Large intestine (tissue), 3 donors: ENCODE measurements around the gene ECE1. TPM values are rescaled to one million over a fixed set of nuclear protein-coding genes. Genes with fewer than 3 reads are reported as not detected.
A peak's percentile ranks its signal among the peaks of the same experiment; 100 is the strongest.

ENCODE experiments used
- DNase-seq, 2 donors: peaks; one replicate each; pipeline versions ENCODE4 v3.0.0 to v3.0.0-alpha.2; 2013
- H3K27ac ChIP-seq: one replicate; pipeline ENCODE4 v1.5.1; 2013; ENCODE audit warnings: low read length
- H3K27me3 ChIP-seq: 2 replicates; pipeline ENCODE4 v1.6.1; 2013; ENCODE audit warnings: low read length; ENCODE audit not compliant: control insufficient read depth, insufficient read depth
- H3K36me3 ChIP-seq: 2 replicates; pipeline ENCODE4 v1.6.1; 2013; ENCODE audit warnings: low read length; ENCODE audit not compliant: control insufficient read depth, insufficient read depth
- H3K4me1 ChIP-seq: one replicate; pipeline ENCODE4 v1.6.1; 2013; ENCODE audit warnings: low read length; ENCODE audit not compliant: control insufficient read depth, insufficient read depth
- H3K4me3 ChIP-seq: one replicate; pipeline ENCODE4 v1.5.1; 2013; ENCODE audit warnings: low read length
- H3K9me3 ChIP-seq: one replicate; pipeline ENCODE4 v1.6.1; 2013; ENCODE audit warnings: mild to moderate bottlenecking, low read depth, low read length, moderate library complexity; ENCODE audit not compliant: control insufficient read depth
- WGBS: methylation state at CpG from one replicate; pipeline ENCODE4 v1.1.5; 2013; ENCODE audit warnings: low lambda C conversion rate; ENCODE audit not compliant: insufficient coverage; 5-methylcytosine and 5-hydroxymethylcytosine counted together
- polyA plus RNA-seq: library from polyadenylated mRNA; unstranded; fragments of 120-200 nt; gene quantifications from one replicate; pipeline ENCODE4 v1.2.1, GENCODE V29; 2013

Gene ECE1
- polyA plus RNA-seq, 1 donor: 56.5 TPM

GRCh38 chr1:21325231-21325718 lies 35.0 kb upstream of the ECE1 start:
- WGBS: no CpG with 5 or more reads among the region's 7 CpGs
- H3K4me3 ChIP-seq: no peak overlapping the region
- DNase-seq: no peak

DNA sequence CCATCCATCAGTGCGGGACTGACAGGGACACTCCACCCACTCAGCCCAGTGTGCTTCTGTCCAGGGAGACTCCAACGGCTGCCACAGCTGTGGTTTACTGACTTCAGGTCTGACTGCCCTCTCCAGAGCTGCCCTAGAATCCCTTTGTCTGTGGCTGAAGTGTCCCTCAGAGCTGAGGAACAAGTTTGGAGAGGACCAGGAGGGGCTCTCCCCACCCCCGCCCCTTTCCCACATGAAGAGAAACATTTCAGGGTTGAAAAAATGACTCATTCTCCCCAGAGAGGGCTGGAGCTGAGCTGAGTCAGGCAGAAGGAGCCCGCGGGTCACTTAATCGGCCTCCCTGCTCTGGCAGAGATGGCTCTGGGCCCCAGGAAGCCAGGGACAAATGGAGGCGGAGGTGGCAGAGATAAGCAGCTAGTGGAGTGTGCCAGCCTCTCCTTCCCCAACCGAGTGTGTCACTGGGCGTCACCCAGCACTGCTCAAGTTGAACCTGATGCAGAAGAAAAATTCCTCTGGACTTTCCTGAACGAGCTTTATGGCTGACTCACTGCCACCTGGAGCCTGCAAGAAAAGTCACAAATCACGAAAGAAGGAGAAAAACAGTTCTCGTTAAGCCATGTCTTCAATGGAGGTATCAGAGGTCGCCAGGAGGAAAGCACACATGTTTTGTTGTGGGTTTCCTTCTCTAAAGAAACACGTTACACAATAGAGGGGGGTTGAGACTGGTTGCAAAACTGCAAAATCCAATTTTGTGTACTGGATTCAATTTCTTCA lies 34.3 kb upstream of the ECE1 start:
- Histone ChIP-seq H3K4me3 (no peak overlapping the region), H3K4me1 (peaks cover 79% of the 10 kb centered on the region)
- no CpG with 5 or more reads among the region's 14 CpGs for WGBS

More at GRCh38 chr1:21325231-21325718, 35.0 kb upstream of the ECE1 start:
- Histone ChIP-seq H3K4me1 (peaks cover 79% of the 10 kb centered on the region), H3K27me3 (no peaks in the 10 kb centered on the region), H3K9me3 (no peaks in the 10 kb centered on the region), H3K27ac (peak overlapping the region; percentile 67), H3K36me3 (no peaks in the 10 kb centered on the region)

GRCh38 chr1:21323091-21323490 lies 32.8 kb upstream of the ECE1 start:
- Histone ChIP-seq H3K27me3 (no peaks in the 10 kb centered on the region), H3K9me3 (no peaks in the 10 kb centered on the region), H3K4me1 (peaks cover 81% of the 10 kb centered on the region), H3K27ac (peak overlapping the region; percentile 41), H3K4me3 (no peak overlapping the region), H3K36me3 (no peaks in the 10 kb centered on the region)
- WGBS: 20% methylated on average over 1 of the region's 7 CpGs
- no peak for DNase-seq

More for the DNA sequence above, 34.3 kb upstream of the ECE1 start:
- Histone ChIP-seq H3K9me3 (no peaks in the 10 kb centered on the region), H3K27me3 (no peaks in the 10 kb centered on the region), H3K36me3 (no peaks in the 10 kb centered on the region), H3K27ac (peak overlapping the region; percentile 67)
- peak; percentile 72 to 84 for DNase-seq

DNA sequence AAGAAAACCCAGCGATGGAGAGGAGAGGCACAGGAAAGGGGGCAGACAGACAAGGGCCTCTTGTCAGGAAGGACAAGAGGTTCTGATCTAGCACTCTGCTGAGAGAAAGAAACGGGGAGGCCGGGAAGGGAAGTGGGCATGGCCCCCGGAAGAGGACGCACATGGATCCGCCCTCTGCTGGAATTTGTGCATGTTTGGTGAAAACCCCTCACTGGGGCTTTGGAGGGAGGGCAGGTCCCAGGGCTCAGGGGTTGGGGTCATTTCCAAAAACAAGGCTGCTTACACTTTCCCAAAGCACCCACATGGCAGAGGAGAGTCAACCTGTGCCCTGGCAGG lies 32.4 kb upstream of the ECE1 start:
- DNase-seq: no peak
- H3K4me3 ChIP-seq: no peak overlapping the region
- no peaks in the 10 kb centered on the region for H3K27me3 ChIP-seq
- WGBS: no CpG with 5 or more reads among the region's 6 CpGs
- H3K4me1 ChIP-seq: peaks cover 80% of the 10 kb centered on the region
- no peaks in the 10 kb centered on the region for H3K9me3 ChIP-seq
- H3K36me3 ChIP-seq: peaks cover under 1% of the 10 kb centered on the region
- peak overlapping the region; percentile 41 for H3K27ac ChIP-seq

GRCh38 chr1:21321963-21322680 lies 31.9 kb upstream of the ECE1 start:
- WGBS: no CpG with 5 or more reads among the region's 9 CpGs
- no peak for DNase-seq
- H3K4me1 ChIP-seq: peaks cover 80% of the 10 kb centered on the region

DNA sequence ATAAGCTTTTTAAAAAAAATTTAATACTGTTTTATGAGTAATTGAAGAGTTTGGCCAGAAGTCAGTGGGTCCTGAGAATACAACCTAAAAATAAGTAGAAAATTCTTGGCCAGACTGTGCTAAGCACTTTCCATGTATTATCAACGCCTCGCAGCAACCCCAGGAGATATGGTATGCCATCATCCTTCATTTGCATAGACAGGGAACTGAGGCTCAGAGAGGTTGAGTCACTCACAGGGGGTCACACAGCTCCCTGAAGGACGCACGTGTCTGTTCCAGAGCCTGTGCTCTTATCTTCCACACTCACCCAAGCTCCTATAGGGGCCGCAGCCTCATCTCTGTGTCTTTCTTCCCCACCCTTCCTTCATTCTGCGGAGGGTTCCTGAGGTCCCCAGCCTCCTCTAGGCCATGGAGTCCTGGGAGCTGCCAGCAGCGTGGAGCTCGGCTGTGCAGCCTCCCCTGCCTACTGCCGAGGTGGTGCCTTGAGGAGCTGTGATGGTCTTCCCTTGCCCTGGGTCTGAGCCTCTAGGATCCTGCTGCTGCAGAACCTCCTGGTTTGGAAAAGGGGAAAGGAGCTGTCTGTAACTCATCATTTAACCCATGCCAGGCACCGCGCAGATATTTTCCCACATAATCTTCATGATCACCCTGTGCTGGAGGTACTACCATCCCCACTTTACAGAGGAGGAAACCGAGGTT lies 30.3 kb upstream of the ECE1 start:
- Histone ChIP-seq H3K36me3 (peaks cover 10% of the 10 kb centered on the region), H3K4me1 (peaks cover 66% of the 10 kb centered on the region), H3K27ac (peak overlapping the region; percentile 30), H3K9me3 (no peaks in the 10 kb centered on the region), H3K27me3 (no peaks in the 10 kb centered on the region), H3K4me3 (no peak overlapping the region)
- DNase-seq: no peak
- WGBS: no CpG with 5 or more reads among the region's 12 CpGs

More at GRCh38 chr1:21321963-21322680, 31.9 kb upstream of the ECE1 start:
- Histone ChIP-seq H3K9me3 (no peaks in the 10 kb centered on the region), H3K36me3 (peaks cover 4% of the 10 kb centered on the region), H3K27ac (peak overlapping the region; percentile 41), H3K27me3 (no peaks in the 10 kb centered on the region), H3K4me3 (no peak overlapping the region)

DNA sequence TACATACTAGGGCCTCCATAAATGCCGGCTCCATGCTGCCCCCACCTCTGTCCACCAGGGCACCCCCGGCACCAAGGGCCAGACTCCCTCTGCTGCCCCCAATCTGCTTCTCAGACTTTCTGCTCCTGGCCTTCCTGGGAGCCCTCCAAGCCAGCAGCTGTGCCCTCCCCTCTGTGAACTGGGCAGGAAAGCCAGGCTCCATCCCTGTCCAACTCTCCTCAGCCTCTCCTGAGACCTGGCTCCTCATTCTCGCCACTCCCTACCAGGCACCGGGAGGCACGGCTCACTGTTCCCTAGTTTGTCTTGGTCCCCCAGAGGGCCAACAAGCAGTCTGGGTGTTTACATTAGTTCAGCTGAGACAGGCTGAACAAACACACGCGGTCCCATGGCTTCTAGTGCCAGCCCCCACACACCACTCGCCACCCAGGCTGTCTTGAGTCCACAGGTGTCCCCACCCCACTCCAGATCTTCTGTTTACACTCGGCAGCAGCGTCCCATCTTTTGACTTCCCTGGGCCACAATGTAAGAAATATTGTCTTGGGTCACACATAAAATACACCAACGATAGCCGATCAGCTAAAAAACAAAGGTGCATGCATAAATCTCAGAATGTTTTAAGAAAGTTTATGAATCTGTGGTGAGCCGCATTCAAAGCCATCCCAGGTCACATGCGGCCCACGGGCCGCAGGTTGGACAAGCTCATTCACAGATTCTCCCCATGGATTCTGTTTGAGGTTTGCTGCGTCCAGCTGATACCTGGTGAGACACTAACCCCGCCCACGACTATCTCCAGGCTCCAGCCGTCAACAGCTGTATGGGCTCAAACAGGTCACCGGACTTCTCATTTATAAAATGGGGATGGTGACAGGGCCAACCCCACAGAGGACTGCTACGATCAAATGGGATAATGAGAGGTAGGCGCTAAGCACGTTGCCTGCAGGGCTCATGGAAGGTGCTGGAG lies 29.5 kb upstream of the ECE1 start:
- WGBS: no CpG with 5 or more reads among the region's 24 CpGs
- peaks cover 59% of the 10 kb centered on the region for H3K4me1 ChIP-seq
- no peak overlapping the region for H3K4me3 ChIP-seq
- H3K36me3 ChIP-seq: peaks cover 10% of the 10 kb centered on the region
- no peaks in the 10 kb centered on the region for H3K9me3 ChIP-seq
- H3K27ac ChIP-seq: peak overlapping the region; percentile 30
- H3K27me3 ChIP-seq: no peaks in the 10 kb centered on the region
- no peak for DNase-seq

DNA sequence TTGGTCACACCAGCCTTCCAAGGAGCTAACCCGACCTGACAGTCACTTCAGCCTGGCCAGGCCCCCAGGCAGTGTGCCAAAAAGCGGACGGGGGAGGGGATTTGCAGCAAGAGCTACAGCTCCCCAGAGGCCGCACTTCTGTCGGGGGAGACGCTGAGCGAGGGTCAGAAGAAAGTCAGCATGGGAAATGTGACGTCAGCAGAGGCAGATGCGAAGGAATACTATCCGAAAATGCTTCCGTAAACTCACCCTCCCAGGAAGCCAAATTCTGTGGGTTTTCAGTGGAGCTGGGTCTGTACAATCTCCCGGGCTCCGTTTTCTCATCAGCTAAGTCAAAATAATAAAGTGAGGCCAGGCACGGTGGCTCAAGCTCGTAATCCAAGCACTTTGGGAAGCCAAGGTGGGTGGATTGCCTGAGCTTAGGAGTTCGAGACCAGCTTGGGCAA lies 28.5 kb upstream of the ECE1 start:
- 100% methylated on average over 1 of the region's 16 CpGs for WGBS
- H3K9me3 ChIP-seq: no peaks in the 10 kb centered on the region
- peak; percentile 66 to 72 for DNase-seq
- H3K27ac ChIP-seq: peak overlapping the region; percentile 37
- peaks cover 10% of the 10 kb centered on the region for H3K36me3 ChIP-seq
- no peaks in the 10 kb centered on the region for H3K27me3 ChIP-seq
- peaks cover 50% of the 10 kb centered on the region for H3K4me1 ChIP-seq
- H3K4me3 ChIP-seq: no peak overlapping the region

- peaks cover 46% of the 10 kb centered on the region for H3K4me1 ChIP-seq
- no peaks in the 10 kb centered on the region for H3K9me3 ChIP-seq
- no CpG with 5 or more reads among the region's 13 CpGs for WGBS
- no peak for DNase-seq
- H3K27me3 ChIP-seq: no peaks in the 10 kb centered on the region
- H3K36me3 ChIP-seq: peaks cover 10% of the 10 kb centered on the region
- H3K27ac ChIP-seq: peak overlapping the region; percentile 37
- H3K4me3 ChIP-seq: no peak overlapping the region
Observed at GRCh38 chr1:21318057-21318713, 27.9 kb upstream of the ECE1 start.
